SH-SY5Y (cell line): Measurements from ENCODE around the gene ABHD17C.

Source experiments
- GATA2 ChIP-seq: IDR thresholded peaks from 2 replicates; pipeline ENCODE4 v1.6.1; 2011; ENCODE audit warnings: mild to moderate bottlenecking, low read depth, low read length
- GATA3 ChIP-seq: IDR thresholded peaks from 2 replicates; pipeline ENCODE4 v1.6.1; 2011; ENCODE audit warnings: low read depth, mild to moderate bottlenecking, low read length, moderate library complexity

GRCh38 chr15:80776420-80777045, 81.4 kb downstream of the ABHD17C start:
- no peak for TF ChIP-seq GATA2
- TF ChIP-seq GATA3, result no peak
